ENCODE results near the gene ATP11A. TPM values are rescaled to one million over a fixed set of nuclear protein-coding genes. Genes with fewer than 3 reads are reported as not detected.
A peak's percentile ranks its signal among the peaks of the same experiment; 100 is the strongest.
"Not testable (repeated sequence)": the region's sequence is repeated elsewhere in the genome, so short reads cannot be mapped to it uniquely, and the experiment has no call there.

The ATP11A gene
- total RNA-seq, 1 donor from 2014 or later: 6.1 TPM

DNA sequence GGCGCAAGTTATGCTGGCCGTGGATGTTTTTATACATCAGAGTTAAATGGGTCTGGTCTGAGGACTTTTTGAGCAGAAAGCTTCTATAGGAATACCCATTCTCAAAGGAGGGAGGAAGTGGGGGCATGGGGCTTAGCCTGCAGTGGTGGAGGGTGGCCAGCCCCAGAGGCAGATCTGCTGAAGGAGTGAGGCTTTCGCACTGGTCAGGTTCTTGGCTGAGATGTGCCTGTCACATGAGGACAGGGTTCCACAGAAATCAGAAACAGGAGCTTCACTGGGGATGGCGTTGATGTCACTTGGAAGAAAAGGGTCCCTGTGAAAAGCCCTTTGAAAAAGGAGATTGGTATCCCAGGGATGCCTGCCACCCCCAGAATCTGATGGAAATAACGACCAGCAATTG lies 178.5 kb downstream of the ATP11A start:
- no peak for FAIRE-seq

DNA sequence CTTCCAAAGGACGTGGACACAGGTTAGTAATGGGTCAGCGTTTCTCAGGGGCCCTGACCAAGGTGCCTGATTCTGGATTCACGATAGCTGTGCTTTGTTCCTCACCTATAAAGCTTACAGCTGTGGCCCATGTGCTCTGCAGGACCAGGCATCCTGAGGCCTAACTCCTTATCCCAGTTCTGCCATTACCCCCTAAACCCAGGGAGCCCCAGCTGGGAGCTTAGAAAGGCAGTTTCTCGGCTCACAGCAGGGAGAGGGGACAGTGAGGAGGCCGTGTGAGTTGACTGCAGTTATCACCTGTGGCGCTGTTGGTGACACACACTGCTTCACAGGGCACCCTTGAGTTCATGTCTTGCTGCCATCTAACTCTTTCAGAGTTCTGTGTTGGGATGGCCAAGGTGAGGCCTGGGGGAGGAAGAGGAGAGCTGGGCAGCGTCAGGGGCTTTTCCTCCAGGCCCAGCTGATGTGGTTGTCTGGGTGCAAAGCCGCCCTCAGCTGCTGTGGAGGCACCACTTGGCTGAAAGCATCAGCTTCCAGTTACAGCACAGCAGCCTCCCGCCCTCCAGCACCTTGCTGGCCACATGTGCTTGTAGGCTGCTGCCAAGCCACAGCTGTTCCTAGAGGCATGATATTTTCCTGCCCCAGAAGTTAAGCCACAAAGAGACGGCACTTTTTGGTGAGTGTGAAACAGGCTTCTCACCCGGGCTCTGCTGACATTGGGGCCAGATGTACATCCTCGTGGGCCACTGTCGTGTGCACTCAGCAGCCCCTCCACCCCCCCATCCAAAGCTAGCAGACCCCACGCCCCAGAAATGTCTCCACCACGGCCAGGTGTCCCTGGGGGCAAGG lies 179.6 kb downstream of the ATP11A start:
- H3K4me3 ChIP-seq (ENCODE audit: low read depth, low read length): no peak overlapping the region
- FAIRE-seq (no peak), DNase-seq (ENCODE audit: low read depth) (no peak)
- TF ChIP-seq, protein P1, sequence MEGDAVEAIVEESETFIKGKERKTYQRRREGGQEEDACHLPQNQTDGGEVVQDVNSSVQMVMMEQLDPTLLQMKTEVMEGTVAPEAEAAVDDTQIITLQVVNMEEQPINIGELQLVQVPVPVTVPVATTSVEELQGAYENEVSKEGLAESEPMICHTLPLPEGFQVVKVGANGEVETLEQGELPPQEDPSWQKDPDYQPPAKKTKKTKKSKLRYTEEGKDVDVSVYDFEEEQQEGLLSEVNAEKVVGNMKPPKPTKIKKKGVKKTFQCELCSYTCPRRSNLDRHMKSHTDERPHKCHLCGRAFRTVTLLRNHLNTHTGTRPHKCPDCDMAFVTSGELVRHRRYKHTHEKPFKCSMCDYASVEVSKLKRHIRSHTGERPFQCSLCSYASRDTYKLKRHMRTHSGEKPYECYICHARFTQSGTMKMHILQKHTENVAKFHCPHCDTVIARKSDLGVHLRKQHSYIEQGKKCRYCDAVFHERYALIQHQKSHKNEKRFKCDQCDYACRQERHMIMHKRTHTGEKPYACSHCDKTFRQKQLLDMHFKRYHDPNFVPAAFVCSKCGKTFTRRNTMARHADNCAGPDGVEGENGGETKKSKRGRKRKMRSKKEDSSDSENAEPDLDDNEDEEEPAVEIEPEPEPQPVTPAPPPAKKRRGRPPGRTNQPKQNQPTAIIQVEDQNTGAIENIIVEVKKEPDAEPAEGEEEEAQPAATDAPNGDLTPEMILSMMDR (IDR thresholded peaks at IDR 0.05; ENCODE audit: insufficient read depth, low read length, severe bottlenecking): no peak
- H3K27me3 ChIP-seq (ENCODE audit: control insufficient read depth, insufficient read depth, low read length): no peaks in the 10 kb centered on the region
- H3K36me3 ChIP-seq (ENCODE audit: control insufficient read depth, insufficient read depth, low read length): peaks cover 2% of the 10 kb centered on the region

More for the DNA sequence above, 178.5 kb downstream of the ATP11A start:
- no peak overlapping the region for H3K4me3 ChIP-seq (ENCODE audit: low read depth, low read length)
- H3K27me3 ChIP-seq (ENCODE audit: control insufficient read depth, insufficient read depth, low read length): no peaks in the 10 kb centered on the region
- TF ChIP-seq, protein P1 (IDR thresholded peaks at IDR 0.05; ENCODE audit: insufficient read depth, low read length, severe bottlenecking): no peak
- H3K36me3 ChIP-seq (ENCODE audit: control insufficient read depth, insufficient read depth, low read length): peaks cover 2% of the 10 kb centered on the region
- no peak for DNase-seq (ENCODE audit: low read depth)

DNA sequence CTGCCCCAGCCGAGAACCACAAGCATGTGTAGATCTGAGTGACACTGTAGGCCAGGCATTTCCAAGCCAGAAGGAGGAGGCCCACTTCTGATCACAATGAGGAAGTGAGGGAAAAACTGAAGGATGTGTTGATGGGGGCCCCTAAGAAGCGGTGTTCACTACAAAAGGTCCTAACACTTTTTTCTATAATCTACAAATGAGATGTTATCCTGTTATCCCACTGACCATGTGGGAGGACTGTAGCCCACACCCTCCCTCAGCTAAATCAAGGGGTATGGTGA lies 180.2 kb downstream of the ATP11A start:
- Histone ChIP-seq H3K36me3 (ENCODE audit: control insufficient read depth, insufficient read depth, low read length) (peaks cover 2% of the 10 kb centered on the region), H3K4me3 (ENCODE audit: low read depth, low read length) (no peak overlapping the region), H3K27me3 (ENCODE audit: control insufficient read depth, insufficient read depth, low read length) (no peaks in the 10 kb centered on the region)
- FAIRE-seq (no peak), DNase-seq (ENCODE audit: low read depth) (no peak)
- TF ChIP-seq, protein P1 (IDR thresholded peaks at IDR 0.05; ENCODE audit: insufficient read depth, low read length, severe bottlenecking): no peak

DNA sequence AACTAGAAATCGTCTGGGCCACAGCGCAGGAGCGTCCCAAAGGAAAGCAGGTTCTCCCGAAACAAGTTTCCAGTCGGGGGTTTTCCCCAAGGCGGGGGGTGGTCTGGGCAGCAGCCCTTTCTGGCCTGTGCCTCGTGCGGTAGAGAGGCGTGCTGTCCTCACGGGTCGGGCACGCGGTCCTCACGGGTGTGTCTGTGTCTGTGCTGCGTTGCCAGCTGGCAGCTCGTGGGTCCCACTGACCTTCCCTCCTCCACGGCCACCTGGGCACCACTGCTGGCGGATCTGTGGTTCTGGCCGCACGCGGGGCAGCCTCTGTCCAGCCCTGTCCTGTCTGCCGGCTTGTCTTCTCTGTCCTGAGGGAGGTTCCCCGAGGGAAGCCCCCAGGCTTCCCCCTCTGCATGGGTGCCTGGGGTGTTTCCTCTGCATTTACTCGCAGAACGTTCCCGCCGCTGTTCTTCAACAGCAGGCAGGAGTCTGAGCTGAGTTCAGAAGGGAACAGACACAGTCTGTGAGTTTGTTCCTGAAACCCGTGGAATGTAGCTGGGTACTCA lies 181.0 kb downstream of the ATP11A start:
- DNase-seq (ENCODE audit: low read depth): no peak
- Histone ChIP-seq H3K4me3 (ENCODE audit: low read depth, low read length) (no peak overlapping the region), H3K36me3 (ENCODE audit: control insufficient read depth, insufficient read depth, low read length) (peaks cover 2% of the 10 kb centered on the region), H3K27me3 (ENCODE audit: control insufficient read depth, insufficient read depth, low read length) (no peaks in the 10 kb centered on the region)
- FAIRE-seq: no peak
- TF ChIP-seq, protein P1 (IDR thresholded peaks at IDR 0.05; ENCODE audit: insufficient read depth, low read length, severe bottlenecking): no peak

DNA sequence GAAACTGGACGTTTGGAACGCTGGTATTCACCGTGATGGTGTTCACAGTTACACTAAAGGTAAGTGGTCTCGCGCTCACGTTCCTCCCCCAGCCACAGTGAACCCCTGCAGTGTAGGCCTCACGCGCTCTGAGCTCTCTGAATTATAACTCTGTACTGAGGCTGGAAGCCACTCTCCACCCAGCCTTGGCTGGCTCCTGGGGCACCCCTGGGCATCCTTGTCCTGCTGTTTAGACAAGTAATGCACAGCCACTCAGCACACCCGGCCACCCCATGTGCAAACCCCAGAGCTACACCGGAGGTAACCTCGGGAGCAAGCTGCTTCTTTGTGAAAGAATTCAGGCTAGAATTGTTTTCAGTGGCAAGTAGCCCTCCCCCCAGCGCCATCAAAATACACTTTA lies 181.9 kb downstream of the ATP11A start:
- FAIRE-seq: no peak
- Histone ChIP-seq H3K4me3 (ENCODE audit: low read depth, low read length) (no peak overlapping the region), H3K36me3 (ENCODE audit: control insufficient read depth, insufficient read depth, low read length) (peaks cover 2% of the 10 kb centered on the region), H3K27me3 (ENCODE audit: control insufficient read depth, insufficient read depth, low read length) (no peaks in the 10 kb centered on the region)
- no peak for DNase-seq (ENCODE audit: low read depth)
- TF ChIP-seq, protein P1 (IDR thresholded peaks at IDR 0.05; ENCODE audit: insufficient read depth, low read length, severe bottlenecking): no peak

DNA sequence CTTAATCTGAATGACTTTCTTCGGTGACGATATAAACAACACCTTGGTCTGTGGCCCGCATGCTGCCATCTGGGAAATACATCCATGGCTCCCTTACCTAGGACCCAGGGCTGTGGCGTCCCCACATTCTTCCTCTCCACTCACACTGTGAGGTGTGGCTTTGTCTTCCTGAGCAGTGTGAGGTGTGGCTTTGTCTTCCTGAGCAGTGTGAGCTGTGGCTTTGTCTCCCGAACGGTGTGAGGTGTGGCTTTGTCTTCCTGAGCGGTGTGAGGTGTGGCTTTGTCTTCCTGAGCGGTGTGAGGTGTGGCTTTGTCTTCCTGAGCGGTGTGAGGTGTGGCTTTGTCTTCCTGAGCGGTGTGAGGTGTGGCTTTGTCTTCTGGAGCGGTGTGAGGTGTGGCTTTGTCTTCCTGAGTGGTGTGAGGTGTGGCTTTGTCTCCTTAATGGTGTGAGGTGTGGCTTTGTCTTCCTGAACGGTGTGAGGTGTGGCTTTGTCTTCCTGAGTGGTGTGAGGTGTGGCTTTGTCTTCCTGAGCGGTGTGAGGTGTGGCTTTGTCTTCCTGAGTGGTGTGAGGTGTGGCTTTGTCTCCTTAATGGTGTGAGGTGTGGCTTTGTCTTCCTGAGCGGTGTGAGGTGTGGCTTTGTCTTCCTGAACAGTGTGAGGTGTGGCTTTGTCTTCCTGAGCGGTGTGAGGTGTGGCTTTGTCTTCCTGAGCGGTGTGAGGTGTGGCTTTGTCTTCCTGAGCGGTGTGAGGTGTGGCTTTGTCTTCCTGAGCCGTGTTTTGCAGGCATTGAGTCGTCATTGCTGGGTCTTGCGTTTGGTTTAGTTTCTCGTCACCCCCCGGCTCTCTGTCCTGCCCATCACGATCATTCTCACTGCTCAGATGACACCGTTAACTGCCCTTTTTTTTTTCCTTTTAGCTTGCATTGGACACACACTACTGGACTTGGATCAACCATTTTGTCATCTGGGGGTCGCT lies 183.1 kb downstream of the ATP11A start:
- H3K27me3 ChIP-seq (ENCODE audit: control insufficient read depth, insufficient read depth, low read length); H3K36me3 ChIP-seq (ENCODE audit: control insufficient read depth, insufficient read depth, low read length); H3K4me3 ChIP-seq (ENCODE audit: low read depth, low read length): not testable (repeated sequence)
- FAIRE-seq (peak; percentile 100), DNase-seq (ENCODE audit: low read depth) (peak; percentile 69)
